Endothelial cell of umbilical vein (primary cell): ENCODE measurements around the gene SEH1L.
"Not testable (repeated sequence)": the region's sequence is repeated elsewhere in the genome, so short reads cannot be mapped to it uniquely, and the experiment has no call there.

ENCODE experiments used
- EZH2 ChIP-seq: IDR thresholded peaks from 2 replicates; pipeline ENCODE4 v1.6.1; 2012; ENCODE audit warnings: borderline replicate concordance, low read depth, mild to moderate bottlenecking, moderate library complexity, low read length, inconsistent platforms; ENCODE audit not compliant: severe bottlenecking
- FOS ChIP-seq: IDR thresholded peaks from 2 replicates; pipeline ENCODE4 v1.6.1; 2011; ENCODE audit warnings: mild to moderate bottlenecking, low read length, moderate library complexity, borderline replicate concordance; ENCODE audit not compliant: insufficient read depth
- JUN ChIP-seq: IDR thresholded peaks from 2 replicates; pipeline ENCODE4 v1.6.1; 2011; ENCODE audit warnings: borderline replicate concordance, low read depth; ENCODE audit not compliant: insufficient read length, insufficient read depth
- MAX ChIP-seq: IDR thresholded peaks from 2 replicates; pipeline ENCODE4 v1.6.1; 2011; ENCODE audit not compliant: insufficient read depth, insufficient read length
- MYC ChIP-seq: IDR thresholded peaks from one replicate; pipeline ENCODE4 v1.6.1; 2011; ENCODE audit warnings: mild to moderate bottlenecking, low read depth, low read length
- POLR2A ChIP-seq: IDR thresholded peaks from 2 replicates; pipeline ENCODE4 v1.6.1; 2012; ENCODE audit warnings: low read depth, mild to moderate bottlenecking, control low read depth, low read length
- POLR2AphosphoS5 ChIP-seq: IDR thresholded peaks from 2 replicates; pipeline ENCODE4 v1.6.1; 2012; ENCODE audit warnings: low read depth, mild to moderate bottlenecking, control low read depth, low read length, moderate library complexity; ENCODE audit not compliant: insufficient read depth
- TF ChIP-seq, protein P1 (sequence below), 2 donors: IDR thresholded peaks; 1 replicate in 1 of 2; 2 replicates in 1 of 2; pipeline ENCODE4 v1.5.1; 2011; ENCODE audit warnings: low read length in 2 of 2, mild to moderate bottlenecking in 2 of 2, moderate library complexity in 2 of 2, control low read depth in 1 of 2, inconsistent platforms in 1 of 2, low read depth in 1 of 2; ENCODE audit not compliant: insufficient read depth in 1 of 2; ENCODE audit errors: extremely low read depth in 1 of 2

GRCh38 chr18:12901208-12901607, 46.6 kb upstream of the SEH1L start:
- TF ChIP-seq, protein P1, sequence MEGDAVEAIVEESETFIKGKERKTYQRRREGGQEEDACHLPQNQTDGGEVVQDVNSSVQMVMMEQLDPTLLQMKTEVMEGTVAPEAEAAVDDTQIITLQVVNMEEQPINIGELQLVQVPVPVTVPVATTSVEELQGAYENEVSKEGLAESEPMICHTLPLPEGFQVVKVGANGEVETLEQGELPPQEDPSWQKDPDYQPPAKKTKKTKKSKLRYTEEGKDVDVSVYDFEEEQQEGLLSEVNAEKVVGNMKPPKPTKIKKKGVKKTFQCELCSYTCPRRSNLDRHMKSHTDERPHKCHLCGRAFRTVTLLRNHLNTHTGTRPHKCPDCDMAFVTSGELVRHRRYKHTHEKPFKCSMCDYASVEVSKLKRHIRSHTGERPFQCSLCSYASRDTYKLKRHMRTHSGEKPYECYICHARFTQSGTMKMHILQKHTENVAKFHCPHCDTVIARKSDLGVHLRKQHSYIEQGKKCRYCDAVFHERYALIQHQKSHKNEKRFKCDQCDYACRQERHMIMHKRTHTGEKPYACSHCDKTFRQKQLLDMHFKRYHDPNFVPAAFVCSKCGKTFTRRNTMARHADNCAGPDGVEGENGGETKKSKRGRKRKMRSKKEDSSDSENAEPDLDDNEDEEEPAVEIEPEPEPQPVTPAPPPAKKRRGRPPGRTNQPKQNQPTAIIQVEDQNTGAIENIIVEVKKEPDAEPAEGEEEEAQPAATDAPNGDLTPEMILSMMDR (IDR thresholded peaks at IDR 0.05; ENCODE audit: extremely low read depth in 1 of 2, insufficient read depth in 1 of 2, low read depth in 1 of 2, low read length in 2 of 2): not testable (repeated sequence)
- not testable (repeated sequence) for TF ChIP-seq POLR2AphosphoS5, POLR2A, MYC, EZH2, FOS, JUN, MAX
